HepG2 (cell line): ENCODE results near the gene SLC25A11. TPM values are rescaled to one million over a fixed set of nuclear protein-coding genes. Genes with fewer than 3 reads are reported as not detected.

Source experiments
- BCL6 ChIP-seq: IDR thresholded peaks from 2 replicates; pipeline ENCODE4 v1.6.1; 2016; ENCODE audit warnings: missing genetic modification reagents, missing compliant biosample characterization
- E2F2 ChIP-seq: sonication (generic); formaldehyde crosslinking; IDR thresholded peaks from 2 replicates; pipeline ENCODE4 v1.4.0; 2020; ENCODE audit warnings: missing genetic modification reagents, borderline replicate concordance
- FOXO4 ChIP-seq: sonication (generic); formaldehyde crosslinking; conservative IDR thresholded peaks from 2 replicates; pipeline ENCODE4 v1.8.1; 2023; ENCODE audit warnings: missing genetic modification reagents
- NCOA2 ChIP-seq: sonication (generic); formaldehyde crosslinking; IDR thresholded peaks from 2 replicates; pipeline ENCODE4 v1.8.0; 2022; ENCODE audit warnings: inconsistent platforms
- POGK ChIP-seq: sonication (generic); formaldehyde crosslinking; conservative IDR thresholded peaks from 2 replicates; pipeline ENCODE4 v1.8.0; 2022; ENCODE audit warnings: mild to moderate bottlenecking, moderate library complexity, missing genetic modification reagents
- RARG ChIP-seq: sonication (generic); formaldehyde crosslinking; IDR thresholded peaks from 2 replicates; pipeline ENCODE4 v1.4.0; 2020; ENCODE audit warnings: low read depth, mild to moderate bottlenecking, missing genetic modification reagents
- SMAD3 ChIP-seq: sonication (generic); formaldehyde crosslinking; IDR thresholded peaks from 2 replicates; pipeline ENCODE4 v1.4.0; 2020; ENCODE audit warnings: missing genetic modification reagents
- TEAD3 ChIP-seq: optimal IDR thresholded peaks from 2 replicates; pipeline ENCODE3; 2016; ENCODE audit warnings: borderline replicate concordance
- ZC3H13 ChIP-seq: sonication (generic); formaldehyde crosslinking; IDR thresholded peaks from 2 replicates; pipeline ENCODE4 v1.8.1; 2023; ENCODE audit warnings: mild to moderate bottlenecking, missing genetic modification reagents, moderate library complexity
- ZNF275 ChIP-seq: sonication (generic); formaldehyde crosslinking; IDR thresholded peaks from 2 replicates; pipeline ENCODE4 v1.8.0; 2022; ENCODE audit warnings: missing genetic modification reagents, mild to moderate bottlenecking, inconsistent platforms, borderline replicate concordance
- polyA plus RNA-seq, 8 experiments: library from polyadenylated mRNA; depleted of rRNA in 3 of 8; stranded (reverse) in 7 of 8; unstranded in 1 of 8; fragments of >200 nt; fragmentation: Illumina TruSeq in 4 of 8; extraction: Trizol in 4 of 8; gene quantifications; 2 replicates each; pipeline versions ENCODE4 v1.2.1 to v1.2.3, GENCODE V29; 2011 to 2016; ENCODE audit warnings: low read depth in 4 of 8, missing spikeins in 1 of 8, mixed read lengths in 1 of 8; ENCODE audit not compliant: insufficient read depth in 1 of 8
- total RNA-seq, 5 experiments: library from RNA; depleted of rRNA; stranded (reverse); fragments of >200 nt; fragmentation: Illumina TruSeq; extraction: Trizol; gene quantifications; 2 replicates each; pipeline ENCODE4 v1.2.3, GENCODE V29; 2016; ENCODE audit warnings: low read depth in 1 of 5
- TF ChIP-seq, protein P1 (sequence below), 2 experiments: fragments of 450-650 bp in 1 of 2; sonication (generic) in 1 of 2; formaldehyde crosslinking in 1 of 2; IDR thresholded peaks; 2 replicates each; pipeline versions ENCODE4 v1.6.1 to v1.8.0; 2016 to 2022; ENCODE audit warnings: antibody characterized with exemption in 1 of 2, mild to moderate bottlenecking in 1 of 2, missing genetic modification reagents in 1 of 2
- TF ChIP-seq, protein P2 (sequence below): sonication (generic); formaldehyde crosslinking; conservative IDR thresholded peaks from 2 replicates; pipeline ENCODE4 v1.4.0; 2020; ENCODE audit warnings: missing genetic modification reagents

Gene SLC25A11
- total and polyA plus RNA-seq, 2 of the 13 experiments (the other 11 are each of a cell fraction or from before 2014, with no cell fraction given) = 35.4 to 47.2 TPM

- TF ChIP-seq TEAD3 (CRISPR knock-in tag) = peak; percentile 26
- no peak for TF ChIP-seq SMAD3 (CRISPR knock-in tag)
- TF ChIP-seq ZNF275 = no peak
- peak; percentile 49; the same call in 1 of the 2 replicates for TF ChIP-seq ZC3H13 (CRISPR knock-in tag)
- TF ChIP-seq, protein P1, sequence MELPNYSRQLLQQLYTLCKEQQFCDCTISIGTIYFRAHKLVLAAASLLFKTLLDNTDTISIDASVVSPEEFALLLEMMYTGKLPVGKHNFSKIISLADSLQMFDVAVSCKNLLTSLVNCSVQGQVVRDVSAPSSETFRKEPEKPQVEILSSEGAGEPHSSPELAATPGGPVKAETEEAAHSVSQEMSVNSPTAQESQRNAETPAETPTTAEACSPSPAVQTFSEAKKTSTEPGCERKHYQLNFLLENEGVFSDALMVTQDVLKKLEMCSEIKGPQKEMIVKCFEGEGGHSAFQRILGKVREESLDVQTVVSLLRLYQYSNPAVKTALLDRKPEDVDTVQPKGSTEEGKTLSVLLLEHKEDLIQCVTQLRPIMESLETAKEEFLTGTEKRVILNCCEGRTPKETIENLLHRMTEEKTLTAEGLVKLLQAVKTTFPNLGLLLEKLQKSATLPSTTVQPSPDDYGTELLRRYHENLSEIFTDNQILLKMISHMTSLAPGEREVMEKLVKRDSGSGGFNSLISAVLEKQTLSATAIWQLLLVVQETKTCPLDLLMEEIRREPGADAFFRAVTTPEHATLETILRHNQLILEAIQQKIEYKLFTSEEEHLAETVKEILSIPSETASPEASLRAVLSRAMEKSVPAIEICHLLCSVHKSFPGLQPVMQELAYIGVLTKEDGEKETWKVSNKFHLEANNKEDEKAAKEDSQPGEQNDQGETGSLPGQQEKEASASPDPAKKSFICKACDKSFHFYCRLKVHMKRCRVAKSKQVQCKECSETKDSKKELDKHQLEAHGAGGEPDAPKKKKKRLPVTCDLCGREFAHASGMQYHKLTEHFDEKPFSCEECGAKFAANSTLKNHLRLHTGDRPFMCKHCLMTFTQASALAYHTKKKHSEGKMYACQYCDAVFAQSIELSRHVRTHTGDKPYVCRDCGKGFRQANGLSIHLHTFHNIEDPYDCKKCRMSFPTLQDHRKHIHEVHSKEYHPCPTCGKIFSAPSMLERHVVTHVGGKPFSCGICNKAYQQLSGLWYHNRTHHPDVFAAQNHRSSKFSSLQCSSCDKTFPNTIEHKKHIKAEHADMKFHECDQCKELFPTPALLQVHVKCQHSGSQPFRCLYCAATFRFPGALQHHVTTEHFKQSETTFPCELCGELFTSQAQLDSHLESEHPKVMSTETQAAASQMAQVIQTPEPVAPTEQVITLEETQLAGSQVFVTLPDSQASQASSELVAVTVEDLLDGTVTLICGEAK (IDR thresholded peaks at IDR 0.05) = no peak
- TF ChIP-seq, protein P1 (CRISPR knock-in tag; IDR thresholded peaks at IDR 0.05) = no peak
- no peak for TF ChIP-seq E2F2 (CRISPR knock-in tag)
- TF ChIP-seq, protein P2, sequence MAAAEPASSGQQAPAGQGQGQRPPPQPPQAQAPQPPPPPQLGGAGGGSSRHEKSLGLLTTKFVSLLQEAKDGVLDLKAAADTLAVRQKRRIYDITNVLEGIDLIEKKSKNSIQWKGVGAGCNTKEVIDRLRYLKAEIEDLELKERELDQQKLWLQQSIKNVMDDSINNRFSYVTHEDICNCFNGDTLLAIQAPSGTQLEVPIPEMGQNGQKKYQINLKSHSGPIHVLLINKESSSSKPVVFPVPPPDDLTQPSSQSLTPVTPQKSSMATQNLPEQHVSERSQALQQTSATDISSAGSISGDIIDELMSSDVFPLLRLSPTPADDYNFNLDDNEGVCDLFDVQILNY (CRISPR knock-in tag) = no peak
- TF ChIP-seq FOXO4 (CRISPR knock-in tag) = no peak
- no peak for TF ChIP-seq RARG (CRISPR knock-in tag)
- TF ChIP-seq POGK = no peak
- no peak for TF ChIP-seq BCL6 (CRISPR knock-in tag)
- 0 out of 2 replicates have a peak, but pooled peaks have one; percentile 10 for TF ChIP-seq NCOA2 (CRISPR knock-in tag)
Observed at GRCh38 chr17:4969551-4970173, 29.8 kb upstream of the SLC25A11 start (continued).
